HepG2 (cell line): ENCODE data around the gene SPON2. TPM values are rescaled to one million over a fixed set of nuclear protein-coding genes. Genes with fewer than 3 reads are reported as not detected.
A peak's percentile ranks its signal among the peaks of the same experiment; 100 is the strongest.

Experiments
- ATAC-seq: fragments of 200-7000 bp; cut with Tn5 transposase; 3 replicates; pipeline ENCODE4 v1.9.1; 2020; ENCODE audit warnings: mild to moderate bottlenecking, moderate library complexity
- BruUV-seq: library from RNA; stranded (reverse); fragments of 400-500 nt; replicated peaks from 2 replicates; lab custom pipeline; 2021; lab: Mats Ljungman, UMichigan
- CTCF ChIA-PET: fragments of 300-600 bp; formaldehyde crosslinking; extraction: SDS; loops from one replicate; lab custom pipeline; 2021; ENCODE audit warnings: low total read pairs, inconsistent platforms, low intra/inter-chr PET ratio; lab: Yijun Ruan, JAX
- POLR2A ChIA-PET: fragments of 350-600 bp; sonication (Branson Sonifier 250); formaldehyde crosslinking; loops from one replicate; lab custom pipeline; 2020; ENCODE audit warnings: antibody characterized with exemption, inconsistent platforms; lab: Yijun Ruan, JAX
- DNase-seq: peaks from one replicate; pipeline ENCODE4 v3.0.0-alpha.2; 2015; ENCODE audit warnings: low spot score
- FAIRE-seq: peaks from 3 replicates; lab custom pipeline; 2011; peaks lifted over from hg19 to GRCh38; lab: Jason Lieb, UNC
- H2AFZ ChIP-seq: one replicate; pipeline ENCODE4 v1.6.1; 2011; ENCODE audit warnings: low read length, inconsistent platforms
- H3K27ac ChIP-seq: fragments of 300-600 bp; 3 replicates; pipeline ENCODE4 v1.8.0; 2011; ENCODE audit warnings: mixed run types, mild to moderate bottlenecking, mixed read lengths, low read length, inconsistent platforms; ENCODE audit not compliant: insufficient read depth; ENCODE audit errors: extremely low read length
- H3K27me3 ChIP-seq, 2 experiments: fragments of 200-600 bp in 1 of 2; 2 replicates in 1 of 2; 3 replicates in 1 of 2; pipeline versions ENCODE4 v1.6.0 to v1.8.0; 2011; ENCODE audit warnings: low read length in 2 of 2, mild to moderate bottlenecking in 2 of 2, moderate library complexity in 2 of 2, inconsistent platforms in 1 of 2; ENCODE audit not compliant: insufficient read depth in 2 of 2, control insufficient read depth in 1 of 2
- H3K36me3 ChIP-seq, 2 experiments: fragments of 200-600 bp in 1 of 2; replicated peaks in 1 of 2; 2 replicates in 1 of 2; 3 replicates in 1 of 2; pipeline versions ENCODE4 v1.5.1 to v1.8.0; 2011; ENCODE audit warnings: low read length in 2 of 2, inconsistent platforms in 1 of 2; ENCODE audit not compliant: insufficient read depth in 2 of 2, control insufficient read depth in 1 of 2
- H3K4me1 ChIP-seq: 2 replicates; pipeline ENCODE4 v1.5.1; 2012; ENCODE audit warnings: low read length, inconsistent platforms; ENCODE audit not compliant: insufficient read depth
- H3K4me2 ChIP-seq: 2 replicates; pipeline ENCODE4 v1.6.0; 2011; ENCODE audit warnings: low read depth, low read length, inconsistent platforms
- H3K4me3 ChIP-seq, 3 experiments: fragments of 200-600 bp in 1 of 3; sonication (generic), shearing (Covaris generic) in 1 of 3; replicated peaks in 1 of 3; 2 replicates each; pipeline ENCODE4 v1.5.1; 2011 to 2016; ENCODE audit warnings: low read length in 3 of 3, inconsistent platforms in 2 of 3, low read depth in 2 of 3, mild to moderate bottlenecking in 2 of 3, control low read depth in 1 of 3, mixed read lengths in 1 of 3; ENCODE audit not compliant: insufficient read depth in 1 of 3
- H3K79me2 ChIP-seq: one replicate; pipeline ENCODE4 v1.6.1; 2011; ENCODE audit warnings: low read length, inconsistent platforms; ENCODE audit not compliant: insufficient read depth
- H3K9ac ChIP-seq: 2 replicates; pipeline ENCODE4 v1.6.0; 2011; ENCODE audit warnings: mild to moderate bottlenecking, low read depth, low read length, inconsistent platforms; ENCODE audit not compliant: insufficient read depth
- H3K9me3 ChIP-seq: 2 replicates; pipeline ENCODE4 v1.5.1; 2012; ENCODE audit warnings: mild to moderate bottlenecking, low read length
- H4K20me1 ChIP-seq: 2 replicates; pipeline ENCODE4 v1.6.0; 2011; ENCODE audit warnings: inconsistent platforms, mild to moderate bottlenecking, low read length, moderate library complexity; ENCODE audit not compliant: insufficient read depth
- AGO2 ChIP-seq: fragments of 200-400 bp; formaldehyde crosslinking; optimal IDR thresholded peaks from 2 replicates; pipeline ENCODE3; 2017; ENCODE audit warnings: mild to moderate bottlenecking, low read depth, low read length, moderate library complexity
- HHEX ChIP-seq: IDR thresholded peaks from 2 replicates; pipeline ENCODE4 v1.6.1; 2016; ENCODE audit warnings: control low read depth
- JUN ChIP-seq: sonication (generic); formaldehyde crosslinking; IDR thresholded peaks from 2 replicates; pipeline ENCODE4 v1.4.0; 2020; ENCODE audit warnings: mild to moderate bottlenecking, missing genetic modification reagents
- KAT8 ChIP-seq: IDR thresholded peaks from 2 replicates; pipeline ENCODE4 v1.6.1; 2016; ENCODE audit warnings: missing genetic modification reagents, missing compliant biosample characterization
- KDM6A ChIP-seq: IDR thresholded peaks from 2 replicates; pipeline ENCODE4 v1.6.1; 2016; ENCODE audit warnings: low read depth
- POLR2A ChIP-seq, 2 experiments: IDR thresholded peaks; 2 replicates each; pipeline ENCODE4 v1.6.1; 2011; ENCODE audit warnings: low read depth in 2 of 2, low read length in 2 of 2, mild to moderate bottlenecking in 1 of 2, moderate library complexity in 1 of 2; ENCODE audit not compliant: insufficient read depth in 1 of 2
- POLR2G ChIP-seq: fragments of 200-400 bp; formaldehyde crosslinking; IDR thresholded peaks from 2 replicates; pipeline ENCODE4 v1.6.1; 2018; ENCODE audit warnings: mild to moderate bottlenecking, low read depth, low read length, moderate library complexity
- RBFOX2 ChIP-seq: fragments of 200-400 bp; formaldehyde crosslinking; IDR thresholded peaks from 2 replicates; pipeline ENCODE4 v1.6.1; 2017; ENCODE audit warnings: low read depth, mild to moderate bottlenecking, low read length
- ZC3H13 ChIP-seq: sonication (generic); formaldehyde crosslinking; IDR thresholded peaks from 2 replicates; pipeline ENCODE4 v1.8.1; 2023; ENCODE audit warnings: mild to moderate bottlenecking, missing genetic modification reagents, moderate library complexity
- ZNF180 ChIP-seq: sonication (generic); formaldehyde crosslinking; IDR thresholded peaks from 2 replicates; pipeline ENCODE4 v1.4.0; 2020; ENCODE audit warnings: low read depth, missing genetic modification reagents, borderline replicate concordance
- ZNF329 ChIP-seq: sonication (generic); formaldehyde crosslinking; IDR thresholded peaks from 2 replicates; pipeline ENCODE4 v1.9.0; 2021; ENCODE audit warnings: low read depth, mild to moderate bottlenecking, missing genetic modification reagents
- ZNF543 ChIP-seq: sonication (generic); formaldehyde crosslinking; IDR thresholded peaks from 2 replicates; pipeline ENCODE4 v1.4.0; 2020; ENCODE audit warnings: mild to moderate bottlenecking, missing genetic modification reagents
- ZNF768 ChIP-seq: sonication (generic); formaldehyde crosslinking; IDR thresholded peaks from 2 replicates; pipeline ENCODE4 v1.4.0; 2020; ENCODE audit warnings: missing genetic modification reagents
- WGBS: methylation state at CpG from one replicate; pipeline ENCODE4 v1.1.6; 2017; ENCODE audit warnings: low lambda C conversion rate; 5-methylcytosine and 5-hydroxymethylcytosine counted together
- in situ Hi-C: cut with HindIII; loops from 2 replicates; pipeline ENCODE4 v1.10.0; 2017; ENCODE audit warnings: low pct_unique_long_range_greater_than_20kb; ENCODE audit not compliant: extremely low pct_ligation_motif_present
- intact Hi-C: fragments of 100-400 bp; cut with micrococcal nuclease; formaldehyde crosslinking; loops from one replicate; pipeline ENCODE4 v1.10.0; 2022; ENCODE audit not compliant: unreplicated experiment
- polyA plus RNA-seq, 8 experiments: library from polyadenylated mRNA; depleted of rRNA in 3 of 8; stranded (reverse) in 7 of 8; unstranded in 1 of 8; fragments of >200 nt; fragmentation: Illumina TruSeq in 4 of 8; extraction: Trizol in 4 of 8; gene quantifications; 2 replicates each; pipeline versions ENCODE4 v1.2.1 to v1.2.3, GENCODE V29; 2011 to 2016; ENCODE audit warnings: low read depth in 4 of 8, missing spikeins in 1 of 8, mixed read lengths in 1 of 8; ENCODE audit not compliant: insufficient read depth in 1 of 8
- total RNA-seq, 5 experiments: library from RNA; depleted of rRNA; stranded (reverse); fragments of >200 nt; fragmentation: Illumina TruSeq; extraction: Trizol; gene quantifications; 2 replicates each; pipeline ENCODE4 v1.2.3, GENCODE V29; 2016; ENCODE audit warnings: low read depth in 1 of 5
- TF ChIP-seq, protein P1 (sequence below): sonication (generic); formaldehyde crosslinking; IDR thresholded peaks from 2 replicates; pipeline ENCODE4 v1.8.0; 2022; ENCODE audit warnings: mild to moderate bottlenecking, missing genetic modification reagents, moderate library complexity

The SPON2 gene
- total and polyA plus RNA-seq, 2 of the 13 experiments (the other 11 are each of a cell fraction or from before 2014, with no cell fraction given) = 17.4 to 55.2 TPM

DNA sequence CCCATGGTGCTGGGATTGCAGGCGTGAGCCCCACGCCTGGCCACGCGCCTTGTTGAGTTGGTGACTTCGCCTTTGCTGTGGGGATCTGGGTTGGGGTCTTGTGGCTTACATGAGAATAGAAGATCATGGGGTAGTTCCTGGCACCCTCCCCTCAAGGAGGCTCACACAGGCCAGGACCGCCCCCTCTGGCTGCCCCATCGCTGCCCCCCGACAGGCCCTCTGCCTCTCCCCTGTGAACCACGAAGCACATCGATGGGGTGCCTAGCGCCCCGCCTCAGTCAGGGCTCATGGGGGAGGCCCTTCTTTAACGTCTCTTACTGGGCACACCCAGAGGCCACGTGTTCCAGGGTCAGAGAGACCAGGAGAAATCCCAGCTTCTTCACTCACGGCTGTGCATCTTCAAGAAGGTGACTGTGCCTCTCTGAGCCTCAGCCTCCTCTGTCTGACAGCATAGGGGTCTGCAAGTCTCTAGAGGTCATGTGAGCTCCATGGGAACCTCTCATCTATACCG, 23.6 kb upstream of the SPON2 start:
- in situ Hi-C loops = no loop called here
- TF ChIP-seq ZNF768 (CRISPR knock-in tag) (peak; percentile 86), ZNF180 (CRISPR knock-in tag) (no peak), POLR2G (0 out of 2 replicates have a peak, but pooled peaks have one; percentile 29), ZNF329 (CRISPR knock-in tag) (no peak)
- TF ChIP-seq, protein P1, sequence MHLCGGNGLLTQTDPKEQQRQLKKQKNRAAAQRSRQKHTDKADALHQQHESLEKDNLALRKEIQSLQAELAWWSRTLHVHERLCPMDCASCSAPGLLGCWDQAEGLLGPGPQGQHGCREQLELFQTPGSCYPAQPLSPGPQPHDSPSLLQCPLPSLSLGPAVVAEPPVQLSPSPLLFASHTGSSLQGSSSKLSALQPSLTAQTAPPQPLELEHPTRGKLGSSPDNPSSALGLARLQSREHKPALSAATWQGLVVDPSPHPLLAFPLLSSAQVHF (CRISPR knock-in tag) = no peak
- TF ChIP-seq, all 625 proteins: peak for 2
- DNase-seq (no peak), FAIRE-seq (no peak), ATAC-seq (no peak)
- BruUV-seq = no TSS peak
- Histone ChIP-seq H3K27me3 (no peaks in the 10 kb centered on the region), H3K4me3 (no peak overlapping the region), H3K27ac (no peak overlapping the region), H4K20me1 (no peaks in the 10 kb centered on the region), H3K79me2 (no peaks in the 10 kb centered on the region), H3K9me3 (no peaks in the 10 kb centered on the region), H3K36me3 (no peaks in the 10 kb centered on the region; a peak in 2 of 5 replicates), H3K4me1 (peaks cover 15% of the 10 kb centered on the region), H2AFZ (no peak overlapping the region), H3K4me2 (no peak overlapping the region), H3K9ac (no peak overlapping the region)
- POLR2A ChIA-PET = interaction anchor here (0.6 to 2.8 kb wide), 2 partner anchors 9 to 10 kb away, joined by 3 to 11 read pairs; no protein-coding TSS in a partner anchor
- CTCF ChIA-PET = no interaction called here
- intact Hi-C loops = no loop called here
- 94% methylated on average over 6 of the region's 16 CpGs for whole genome bisulfite sequencing

DNA sequence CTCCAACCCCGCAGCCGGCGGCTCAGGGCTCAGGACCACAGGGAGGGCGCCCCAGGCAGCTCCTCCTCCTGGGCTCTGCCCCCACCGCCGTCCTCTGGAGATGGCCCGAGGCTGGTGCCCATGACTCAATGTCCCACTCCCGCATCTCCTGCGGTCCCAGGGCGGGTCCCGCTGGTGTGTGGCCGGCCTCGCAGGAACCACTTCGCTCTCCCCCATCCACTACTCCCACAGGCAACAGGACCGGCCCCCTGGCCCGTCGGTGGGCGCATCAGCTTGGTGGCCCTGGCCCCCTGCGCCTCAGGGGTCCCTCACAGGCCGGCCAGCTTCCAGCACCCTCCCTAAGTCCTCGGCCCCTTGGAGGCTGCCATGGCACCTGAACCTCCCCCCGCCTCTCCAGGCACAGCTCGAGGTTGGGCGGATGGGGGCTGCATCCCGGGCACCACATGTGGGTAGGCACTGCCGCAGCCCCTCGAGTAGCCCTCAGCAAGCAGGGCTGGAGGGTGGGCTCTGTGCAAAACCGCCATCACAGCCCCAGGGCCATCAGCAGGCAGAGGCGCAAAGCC, 22.8 kb upstream of the SPON2 start:
- CTCF ChIA-PET = no interaction called here
- WGBS = 86% methylated on average over 15 of the region's 29 CpGs
- in situ Hi-C loops = no loop called here
- Histone ChIP-seq H3K4me1 (peaks cover 15% of the 10 kb centered on the region), H3K79me2 (no peaks in the 10 kb centered on the region), H3K9me3 (no peaks in the 10 kb centered on the region), H3K4me2 (no peak overlapping the region), H3K27me3 (no peaks in the 10 kb centered on the region), H2AFZ (no peak overlapping the region), H3K4me3 (no peak overlapping the region)
- BruUV-seq = no TSS peak
- no peak for ATAC-seq
- TF ChIP-seq ZC3H13 (CRISPR knock-in tag) = 0 out of 2 replicates have a peak, but pooled peaks have one; percentile 6
- no peak for TF ChIP-seq ZNF543 (CRISPR knock-in tag)
- TF ChIP-seq AGO2 = peak; percentile 94
- no peak for TF ChIP-seq KDM6A (CRISPR knock-in tag)
- TF ChIP-seq JUN (CRISPR knock-in tag) = no peak
- TF ChIP-seq POLR2A (IDR thresholded peaks at IDR 0.05; ENCODE audit: insufficient read depth in 1 of 2, low read depth in 2 of 2, low read length in 2 of 2) = 0 out of 4 replicates have a peak, but pooled peaks of 1 of the 2 experiments have one; percentile 5
- peak; percentile 63; the same call in 1 of the 2 replicates for TF ChIP-seq RBFOX2
- TF ChIP-seq KAT8 (CRISPR knock-in tag) = no peak
- TF ChIP-seq HHEX = no peak
- TF ChIP-seq, all 625 proteins: peak for 4
- Histone ChIP-seq H3K9ac (no peak overlapping the region), H3K27ac (no peak overlapping the region), H3K36me3 (no peaks in the 10 kb centered on the region; a peak in 2 of 5 replicates), H4K20me1 (no peaks in the 10 kb centered on the region)
- DNase-seq (no peak), FAIRE-seq (no peak)
- POLR2A ChIA-PET = interaction anchor here (1.0 to 2.8 kb wide), 2 partner anchors 10 to 22 kb away, joined by 3 to 11 read pairs; no protein-coding TSS in a partner anchor
- intact Hi-C loops = no loop called here
